Measurements from ENCODE around the gene MINDY2.

MINDY2 gene

DNA sequence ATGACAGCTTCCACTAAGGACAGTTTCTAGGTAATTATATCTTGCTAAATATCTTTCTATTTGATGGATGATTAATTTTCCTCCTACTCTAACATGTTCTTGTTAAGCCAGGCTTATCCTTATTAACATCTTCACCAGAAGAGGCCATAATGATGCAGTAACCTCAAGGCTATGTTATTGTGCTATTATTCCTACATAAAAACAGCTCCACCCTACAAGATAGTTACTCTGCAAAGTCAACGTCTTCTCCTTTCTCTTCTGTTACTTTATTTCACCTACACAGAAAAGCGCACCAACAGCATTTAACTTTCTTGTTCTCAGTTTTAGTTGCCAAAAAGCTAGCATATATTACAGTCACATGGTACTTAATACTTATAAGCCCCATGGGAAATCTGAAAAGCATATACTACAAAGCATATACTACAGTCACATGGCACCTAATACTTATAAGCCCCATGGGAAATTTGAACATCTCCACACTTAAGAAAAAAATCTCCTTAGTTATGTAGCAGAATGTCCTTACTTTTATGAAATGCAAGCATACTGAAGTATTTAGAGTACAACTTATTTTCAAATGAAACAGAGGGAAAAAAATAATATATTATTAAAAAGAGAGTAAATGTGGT, 35.0 kb upstream of the MINDY2 start:
- H3K4me3 ChIP-seq: no peak overlapping the region
- H3K27ac ChIP-seq: no peak overlapping the region
- TF ChIP-seq, protein P1, sequence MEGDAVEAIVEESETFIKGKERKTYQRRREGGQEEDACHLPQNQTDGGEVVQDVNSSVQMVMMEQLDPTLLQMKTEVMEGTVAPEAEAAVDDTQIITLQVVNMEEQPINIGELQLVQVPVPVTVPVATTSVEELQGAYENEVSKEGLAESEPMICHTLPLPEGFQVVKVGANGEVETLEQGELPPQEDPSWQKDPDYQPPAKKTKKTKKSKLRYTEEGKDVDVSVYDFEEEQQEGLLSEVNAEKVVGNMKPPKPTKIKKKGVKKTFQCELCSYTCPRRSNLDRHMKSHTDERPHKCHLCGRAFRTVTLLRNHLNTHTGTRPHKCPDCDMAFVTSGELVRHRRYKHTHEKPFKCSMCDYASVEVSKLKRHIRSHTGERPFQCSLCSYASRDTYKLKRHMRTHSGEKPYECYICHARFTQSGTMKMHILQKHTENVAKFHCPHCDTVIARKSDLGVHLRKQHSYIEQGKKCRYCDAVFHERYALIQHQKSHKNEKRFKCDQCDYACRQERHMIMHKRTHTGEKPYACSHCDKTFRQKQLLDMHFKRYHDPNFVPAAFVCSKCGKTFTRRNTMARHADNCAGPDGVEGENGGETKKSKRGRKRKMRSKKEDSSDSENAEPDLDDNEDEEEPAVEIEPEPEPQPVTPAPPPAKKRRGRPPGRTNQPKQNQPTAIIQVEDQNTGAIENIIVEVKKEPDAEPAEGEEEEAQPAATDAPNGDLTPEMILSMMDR (IDR thresholded peaks at IDR 0.05): no peak
- DNase-seq (ENCODE audit: low spot score): no peak

DNA sequence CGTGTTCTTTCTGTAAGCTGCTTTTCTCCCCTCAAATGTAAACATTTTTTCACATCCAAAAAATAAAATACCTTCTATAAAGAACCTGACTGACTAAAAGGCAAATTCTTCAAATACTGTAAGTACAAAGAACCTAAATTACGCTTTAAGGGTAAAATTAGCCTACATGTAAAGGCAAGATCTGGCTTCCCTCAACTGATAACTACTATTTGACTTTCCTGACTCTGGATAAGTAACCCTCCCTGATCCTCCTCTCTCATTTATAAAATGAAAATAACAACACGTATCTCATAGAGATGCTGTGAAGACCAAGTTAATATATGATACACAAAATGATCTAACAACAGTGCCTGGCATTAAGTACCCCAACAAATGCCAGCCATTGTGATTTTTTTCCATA, 33.8 kb upstream of the MINDY2 start:
- TF ChIP-seq, protein P1 (IDR thresholded peaks at IDR 0.05): no peak
- Histone ChIP-seq H3K27ac (no peak overlapping the region), H3K4me3 (no peak overlapping the region)
- DNase-seq (ENCODE audit: low spot score): no peak

DNA sequence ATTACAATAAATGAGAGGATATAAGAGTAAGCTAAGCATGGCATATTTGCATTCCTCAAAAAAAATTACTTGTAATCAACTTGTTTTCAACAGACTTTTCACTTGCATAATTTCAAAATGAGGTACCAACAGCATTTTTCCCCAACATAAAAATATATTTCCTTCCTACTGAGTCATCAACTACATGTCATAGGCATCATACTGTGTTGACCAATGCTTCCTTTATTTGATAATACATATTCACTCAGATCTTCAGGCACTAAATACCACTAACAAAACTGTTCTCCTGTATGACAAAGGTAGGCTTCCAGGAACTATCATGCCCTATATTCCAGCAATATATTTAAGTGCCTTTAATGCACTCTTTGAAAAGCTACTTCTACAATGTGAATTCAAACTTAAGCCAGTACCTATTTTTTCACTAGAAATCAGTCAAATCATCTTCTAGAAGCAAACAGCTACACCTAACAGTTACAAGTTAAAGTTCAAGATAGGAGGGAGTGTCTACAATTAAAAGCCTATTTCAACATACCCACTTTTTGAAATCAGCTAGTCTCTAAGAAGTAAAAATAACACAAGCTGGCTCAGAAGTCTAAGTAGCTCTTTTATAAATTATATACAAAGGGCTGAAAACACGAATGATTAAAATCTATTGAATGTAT, 32.9 kb upstream of the MINDY2 start:
- TF ChIP-seq, protein P1 (IDR thresholded peaks at IDR 0.05): no peak
- no peak overlapping the region for H3K27ac ChIP-seq
- no peak overlapping the region for H3K4me3 ChIP-seq
- no peak for DNase-seq (ENCODE audit: low spot score)

DNA sequence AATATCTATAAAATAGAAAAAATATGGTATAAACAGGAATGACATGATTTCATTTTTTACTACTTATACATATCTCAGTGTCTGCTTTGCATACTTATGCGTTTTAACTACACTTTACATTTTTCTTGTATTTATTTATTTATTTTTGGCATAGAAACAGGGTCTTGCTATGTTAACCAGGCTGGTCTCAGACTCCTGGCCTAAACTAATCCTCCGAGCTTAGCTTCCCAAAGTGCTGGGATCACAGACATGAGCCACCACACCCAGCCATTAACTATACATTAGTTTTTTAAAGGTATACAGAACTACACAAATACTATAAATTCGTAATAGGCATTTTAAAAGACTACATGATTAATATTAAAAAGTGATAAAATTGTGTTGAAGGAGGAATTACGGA, 30.7 kb upstream of the MINDY2 start:
- DNase-seq (ENCODE audit: low spot score): no peak
- H3K4me3 ChIP-seq: no peak overlapping the region
- H3K27ac ChIP-seq: no peak overlapping the region
- TF ChIP-seq, protein P1 (IDR thresholded peaks at IDR 0.05): no peak

DNA sequence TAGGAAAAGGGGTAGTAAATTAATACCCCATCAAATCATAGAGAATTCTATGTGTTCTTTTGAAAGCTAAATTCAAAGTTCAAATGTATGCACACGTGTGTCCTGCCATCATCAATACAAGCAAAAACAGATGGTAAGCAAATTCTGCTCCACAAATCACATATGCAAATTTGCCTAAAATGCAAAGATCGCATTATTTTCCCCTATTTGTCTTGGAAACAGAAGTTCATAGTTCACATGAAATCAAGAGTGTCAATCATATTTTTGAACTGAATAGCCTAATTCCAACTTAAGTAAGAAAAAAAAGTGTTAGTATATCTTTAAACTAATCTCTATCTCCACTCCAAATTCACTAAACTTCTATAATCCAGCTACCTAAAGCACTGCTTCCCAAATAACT, 30.1 kb upstream of the MINDY2 start:
- DNase-seq (ENCODE audit: low spot score): no peak
- TF ChIP-seq, protein P1 (IDR thresholded peaks at IDR 0.05): no peak

DNA sequence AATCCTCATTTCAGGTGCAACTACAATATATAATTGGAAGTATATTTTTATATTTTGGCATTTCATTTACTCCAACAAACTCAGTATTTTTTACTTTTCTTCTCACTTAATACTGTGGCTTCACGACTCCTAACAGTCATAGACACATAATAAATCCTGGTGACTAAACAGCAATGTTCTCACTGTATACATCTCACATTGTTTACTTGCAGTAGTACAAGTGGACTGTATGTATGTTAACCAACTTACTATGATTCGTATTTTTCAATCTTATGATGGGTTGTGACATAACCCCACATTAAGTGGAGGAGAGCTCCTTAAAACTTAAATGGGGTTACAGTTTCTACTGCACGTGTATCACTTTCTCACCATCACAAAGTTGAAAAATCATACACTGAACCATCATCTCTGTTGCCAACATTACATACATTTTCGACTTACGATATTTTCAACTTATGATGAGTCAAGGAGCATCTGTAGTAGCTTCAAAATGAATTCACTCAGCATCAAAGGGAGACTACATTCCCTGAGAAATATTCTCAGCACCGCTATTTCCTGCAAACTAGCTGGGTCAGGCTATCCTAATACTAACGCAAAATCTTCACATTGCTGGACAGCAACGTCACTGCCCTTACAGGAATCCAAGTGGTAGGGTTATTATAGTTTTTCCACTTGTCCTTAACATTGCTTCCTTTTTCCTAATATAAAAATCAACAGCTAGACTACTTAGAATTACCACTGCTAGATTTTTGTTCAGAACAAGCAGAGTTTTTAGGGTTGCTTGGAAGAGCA, 28.9 kb upstream of the MINDY2 start:
- DNase-seq (ENCODE audit: low spot score): no peak
- H3K27ac ChIP-seq: peak overlapping the region in 1 of 2 donors; percentile 52
- peak overlapping the region; percentile 26 for H3K4me3 ChIP-seq
- TF ChIP-seq, protein P1 (IDR thresholded peaks at IDR 0.05): no peak

More for the DNA sequence above, 30.1 kb upstream of the MINDY2 start:
- H3K27ac ChIP-seq: no peak overlapping the region
- H3K4me3 ChIP-seq: no peak overlapping the region
